ENCODE data around the gene MTA3. TPM values are rescaled to one million over a fixed set of nuclear protein-coding genes. Genes with fewer than 3 reads are reported as not detected.
"Not testable (repeated sequence)": the region's sequence is repeated elsewhere in the genome, so short reads cannot be mapped to it uniquely, and the experiment has no call there.

The MTA3 gene
- total and polyA plus RNA-seq, 2 donors (not counting 1 experiment from before 2014, with no cell fraction given) = 31.0 to 47.7 TPM

DNA sequence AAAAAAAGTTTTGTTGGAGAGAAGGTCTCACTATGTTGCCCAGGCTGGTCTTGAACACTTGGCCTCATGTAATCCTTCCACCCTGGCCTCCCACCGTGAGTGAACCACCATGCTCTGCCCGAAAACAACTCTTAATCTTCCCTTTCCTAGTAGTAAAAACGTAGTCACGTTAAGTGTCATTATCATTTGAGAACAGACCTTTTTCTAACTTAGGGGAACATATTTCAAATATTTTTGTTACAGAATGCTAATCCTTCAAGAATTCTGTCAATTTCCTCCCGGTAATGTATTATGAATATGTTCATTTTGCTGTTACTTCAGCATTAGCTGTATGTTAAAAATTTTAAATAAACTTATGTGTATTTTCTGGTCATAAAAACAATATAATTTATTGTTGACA, 49.7 kb downstream of the MTA3 start:
- Histone ChIP-seq H3K27ac (ENCODE audit: insufficient read depth, low read length) (no peak overlapping the region), H3K4me2 (ENCODE audit: extremely low read depth, insufficient read depth, low read length) (no peak overlapping the region), H3K9me3 (ENCODE audit: control insufficient read depth, insufficient read depth, low read depth, low read length) (no peaks in the 10 kb centered on the region), H3K9ac (ENCODE audit: insufficient read depth, low read length) (peak overlapping the region; percentile 2), H3K79me2 (ENCODE audit: control insufficient read depth, insufficient read depth, low read length) (no peaks in the 10 kb centered on the region), H3K27me3 (ENCODE audit: control insufficient read depth, insufficient read depth, low read length) (no peaks in the 10 kb centered on the region), H3K4me3 (replicated peaks in 1 of 4; ENCODE audit: control extremely low read depth in 1 of 4, insufficient read depth in 1 of 4, low read depth in 3 of 4, low read length in 4 of 4) (no peak overlapping the region), H2AFZ (ENCODE audit: low read length) (no peak overlapping the region), H4K20me1 (ENCODE audit: control insufficient read depth, extremely low read depth, insufficient read depth, low read length) (peaks cover 2% of the 10 kb centered on the region), H3K4me1 (ENCODE audit: control insufficient read depth, extremely low read depth, insufficient read depth, low read length) (peaks cover 10% of the 10 kb centered on the region), H3K36me3 (ENCODE audit: control insufficient read depth, insufficient read depth, low read length) (no peaks in the 10 kb centered on the region)
- DNase-seq (ENCODE audit: low read depth in 2 of 2) = peak in 1 of 2 donors; percentile 9
- no peak for TF ChIP-seq EZH2 (IDR thresholded peaks at IDR 0.05; ENCODE audit: low read length, missing control alignments)
- TF ChIP-seq, protein P1, sequence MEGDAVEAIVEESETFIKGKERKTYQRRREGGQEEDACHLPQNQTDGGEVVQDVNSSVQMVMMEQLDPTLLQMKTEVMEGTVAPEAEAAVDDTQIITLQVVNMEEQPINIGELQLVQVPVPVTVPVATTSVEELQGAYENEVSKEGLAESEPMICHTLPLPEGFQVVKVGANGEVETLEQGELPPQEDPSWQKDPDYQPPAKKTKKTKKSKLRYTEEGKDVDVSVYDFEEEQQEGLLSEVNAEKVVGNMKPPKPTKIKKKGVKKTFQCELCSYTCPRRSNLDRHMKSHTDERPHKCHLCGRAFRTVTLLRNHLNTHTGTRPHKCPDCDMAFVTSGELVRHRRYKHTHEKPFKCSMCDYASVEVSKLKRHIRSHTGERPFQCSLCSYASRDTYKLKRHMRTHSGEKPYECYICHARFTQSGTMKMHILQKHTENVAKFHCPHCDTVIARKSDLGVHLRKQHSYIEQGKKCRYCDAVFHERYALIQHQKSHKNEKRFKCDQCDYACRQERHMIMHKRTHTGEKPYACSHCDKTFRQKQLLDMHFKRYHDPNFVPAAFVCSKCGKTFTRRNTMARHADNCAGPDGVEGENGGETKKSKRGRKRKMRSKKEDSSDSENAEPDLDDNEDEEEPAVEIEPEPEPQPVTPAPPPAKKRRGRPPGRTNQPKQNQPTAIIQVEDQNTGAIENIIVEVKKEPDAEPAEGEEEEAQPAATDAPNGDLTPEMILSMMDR (conservative IDR thresholded peaks at IDR 0.05 in 1 of 2, IDR thresholded peaks at IDR 0.05 in 1 of 2; ENCODE audit: low read depth in 1 of 2, low read length in 2 of 2) = no peak

DNA sequence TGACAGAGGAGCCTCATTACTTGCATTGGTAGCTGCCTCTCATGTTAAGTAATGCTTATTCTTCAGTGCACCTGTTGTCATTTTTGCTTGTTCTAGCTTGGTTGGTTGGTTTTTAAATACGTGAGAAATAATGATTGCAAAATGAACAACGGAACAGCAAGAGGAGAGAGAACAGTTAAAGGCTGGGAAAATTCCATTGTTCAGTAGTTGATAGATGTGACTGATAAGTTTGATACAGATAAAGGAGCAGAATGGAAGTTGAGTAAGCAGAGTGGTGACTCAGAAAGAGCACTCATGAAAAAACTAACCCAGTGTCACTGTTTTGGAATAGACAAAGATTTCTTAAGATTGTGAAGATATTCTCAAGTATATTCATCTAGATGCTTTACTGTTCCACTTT, 50.5 kb downstream of the MTA3 start:
- no peak overlapping the region for H3K4me3 ChIP-seq (replicated peaks in 1 of 4; ENCODE audit: control extremely low read depth in 1 of 4, insufficient read depth in 1 of 4, low read depth in 3 of 4, low read length in 4 of 4)
- H3K27me3 ChIP-seq (ENCODE audit: control insufficient read depth, insufficient read depth, low read length) = no peaks in the 10 kb centered on the region
- TF ChIP-seq EZH2 (IDR thresholded peaks at IDR 0.05; ENCODE audit: low read length, missing control alignments) = no peak
- TF ChIP-seq, protein P1 (conservative IDR thresholded peaks at IDR 0.05 in 1 of 2, IDR thresholded peaks at IDR 0.05 in 1 of 2; ENCODE audit: low read depth in 1 of 2, low read length in 2 of 2) = no peak
- H3K9ac ChIP-seq (ENCODE audit: insufficient read depth, low read length) = no peak overlapping the region
- DNase-seq (ENCODE audit: low read depth in 2 of 2) = peak; percentile 44 to 84
- H3K4me2 ChIP-seq (ENCODE audit: extremely low read depth, insufficient read depth, low read length) = no peak overlapping the region
- no peak overlapping the region for H2AFZ ChIP-seq (ENCODE audit: low read length)
- H4K20me1 ChIP-seq (ENCODE audit: control insufficient read depth, extremely low read depth, insufficient read depth, low read length) = peaks cover 2% of the 10 kb centered on the region
- H3K4me1 ChIP-seq (ENCODE audit: control insufficient read depth, extremely low read depth, insufficient read depth, low read length) = peaks cover 10% of the 10 kb centered on the region
- no peak overlapping the region for H3K27ac ChIP-seq (ENCODE audit: insufficient read depth, low read length)
- H3K36me3 ChIP-seq (ENCODE audit: control insufficient read depth, insufficient read depth, low read length) = no peaks in the 10 kb centered on the region
- H3K9me3 ChIP-seq (ENCODE audit: control insufficient read depth, insufficient read depth, low read depth, low read length) = no peaks in the 10 kb centered on the region
- H3K79me2 ChIP-seq (ENCODE audit: control insufficient read depth, insufficient read depth, low read length) = no peaks in the 10 kb centered on the region

DNA sequence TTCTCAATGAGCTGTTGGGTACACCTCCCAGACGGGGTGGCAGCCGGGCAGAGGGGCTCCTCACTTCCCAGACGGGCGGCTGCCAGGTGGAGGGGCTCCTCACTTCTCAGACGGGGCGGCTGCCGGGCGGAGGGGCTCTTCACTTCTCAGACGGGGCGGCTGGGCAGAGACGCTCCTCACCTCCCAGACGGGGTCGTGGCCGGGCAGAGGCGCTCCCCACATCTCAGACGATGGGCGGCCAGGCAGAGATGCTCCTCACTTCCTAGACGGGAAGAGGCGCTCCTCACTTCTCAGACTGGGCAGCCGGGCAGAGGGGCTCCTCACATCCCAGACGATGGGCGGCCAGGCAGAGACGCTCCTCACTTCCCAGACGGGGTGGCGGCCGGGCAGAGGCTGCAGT, 53.2 kb downstream of the MTA3 start:
- H3K4me1 ChIP-seq (ENCODE audit: control insufficient read depth, extremely low read depth, insufficient read depth, low read length); H3K79me2 ChIP-seq (ENCODE audit: control insufficient read depth, insufficient read depth, low read length); H3K9me3 ChIP-seq (ENCODE audit: control insufficient read depth, insufficient read depth, low read depth, low read length); H3K36me3 ChIP-seq (ENCODE audit: control insufficient read depth, insufficient read depth, low read length); H3K27me3 ChIP-seq (ENCODE audit: control insufficient read depth, insufficient read depth, low read length); H3K9ac ChIP-seq (ENCODE audit: insufficient read depth, low read length); H3K4me3 ChIP-seq (replicated peaks in 1 of 4; ENCODE audit: control extremely low read depth in 1 of 4, insufficient read depth in 1 of 4, low read depth in 3 of 4, low read length in 4 of 4); H3K27ac ChIP-seq (ENCODE audit: insufficient read depth, low read length); DNase-seq (ENCODE audit: low read depth in 2 of 2); H4K20me1 ChIP-seq (ENCODE audit: control insufficient read depth, extremely low read depth, insufficient read depth, low read length); H3K4me2 ChIP-seq (ENCODE audit: extremely low read depth, insufficient read depth, low read length); H2AFZ ChIP-seq (ENCODE audit: low read length): not testable (repeated sequence)

All from fibroblast of lung (primary cell).